ENCODE results near the gene CYP2B6.
"Not testable (repeated sequence)": the region's sequence is repeated elsewhere in the genome, so short reads cannot be mapped to it uniquely, and the experiment has no call there.

CYP2B6 gene

DNA sequence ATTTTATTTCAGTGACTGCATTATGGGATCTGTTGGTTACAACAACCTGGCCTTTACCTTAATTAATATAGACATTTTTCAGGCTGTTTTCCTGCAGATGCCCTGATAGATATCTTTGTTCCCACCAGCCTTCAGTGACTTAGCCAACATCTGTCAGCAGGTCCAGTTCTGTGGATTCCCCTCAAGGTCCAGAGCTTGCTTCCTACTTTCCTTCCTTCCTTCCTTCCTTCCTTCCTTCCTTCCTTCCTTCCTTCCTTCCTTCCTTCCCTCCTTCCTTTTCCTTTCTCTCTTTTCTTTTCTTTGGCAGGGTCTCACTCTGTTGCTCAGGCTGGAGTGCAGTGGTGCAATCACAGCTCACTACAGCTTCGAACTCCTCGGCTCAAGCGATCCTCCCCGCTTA, 14.4 kb upstream of the CYP2B6 start:
- Histone ChIP-seq H3K4me3 (ENCODE audit: low read depth, low read length) (no peak overlapping the region), H3K27me3 (replicated peaks) (no peaks in the 10 kb centered on the region), H3K36me3 (replicated peaks) (no peaks in the 10 kb centered on the region), H3K27ac (no peak overlapping the region)
- no peak for DNase-seq
- TF ChIP-seq CTCF (IDR thresholded peaks at IDR 0.05; ENCODE audit: low read depth, low read length, missing control alignments) = no peak
- in situ Hi-C loops (cut with HindIII; ENCODE audit: low pct_ligation_motif_present, low sequenced_read_pairs) = no loop called here

DNA sequence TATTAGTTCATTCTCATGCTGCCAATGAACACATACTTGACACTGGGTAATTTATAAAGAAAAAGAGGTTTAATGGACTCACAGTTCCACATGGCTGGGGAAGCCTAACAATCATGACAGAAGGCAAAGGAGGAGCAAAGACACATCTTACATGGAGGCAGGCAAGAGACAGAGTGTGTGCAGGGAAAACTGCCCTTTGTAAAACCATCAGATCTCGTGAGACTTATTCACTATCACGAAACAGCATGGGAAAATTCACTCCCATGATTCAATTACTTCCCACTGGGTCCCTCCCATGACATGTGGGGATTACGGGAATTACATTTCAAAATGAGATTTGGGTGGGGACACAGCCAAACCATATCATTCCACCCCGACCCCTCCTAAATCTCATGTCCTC, 11.3 kb upstream of the CYP2B6 start:
- H3K27me3 ChIP-seq (replicated peaks); H3K36me3 ChIP-seq (replicated peaks); H3K4me3 ChIP-seq (ENCODE audit: low read depth, low read length); in situ Hi-C loops (cut with HindIII; ENCODE audit: low pct_ligation_motif_present, low sequenced_read_pairs); DNase-seq; H3K27ac ChIP-seq: not testable (repeated sequence)

DNA sequence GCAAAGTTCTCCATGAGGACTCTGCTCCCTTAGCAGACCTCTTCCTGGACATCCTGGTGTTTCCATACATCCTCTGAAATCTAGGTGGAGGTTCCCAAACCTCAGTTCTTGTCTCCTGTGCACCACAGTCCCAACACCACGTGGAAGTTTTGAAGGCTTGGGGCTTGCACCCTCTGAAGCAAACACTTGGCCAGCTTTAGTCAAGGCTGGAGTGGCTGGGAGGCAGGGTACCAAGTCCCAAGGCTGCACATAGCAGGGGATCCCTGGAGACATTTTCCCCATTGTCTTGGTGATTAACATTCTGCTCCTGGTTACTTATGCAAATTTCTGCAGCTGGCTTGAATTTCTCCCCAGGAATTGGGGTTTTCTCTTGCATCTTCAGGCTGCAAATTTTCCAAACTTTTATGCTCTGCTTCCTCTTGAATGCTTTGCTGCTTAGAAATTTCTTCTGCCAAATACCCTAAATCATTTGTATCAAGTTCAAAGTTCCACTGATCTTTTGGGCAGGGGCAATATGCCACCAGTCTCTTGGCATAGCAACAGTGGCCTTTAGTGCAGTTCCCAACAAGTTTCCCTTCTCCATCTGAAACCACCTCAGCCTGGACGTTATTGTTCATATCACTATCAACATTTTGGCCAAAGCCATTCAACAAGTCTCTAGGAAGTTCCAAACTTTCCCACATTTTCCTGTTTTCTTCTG, 10.2 kb upstream of the CYP2B6 start:
- DNase-seq; in situ Hi-C loops (cut with HindIII; ENCODE audit: low pct_ligation_motif_present, low sequenced_read_pairs); H3K27ac ChIP-seq; H3K27me3 ChIP-seq (replicated peaks); H3K4me3 ChIP-seq (ENCODE audit: low read depth, low read length); H3K36me3 ChIP-seq (replicated peaks): not testable (repeated sequence)

DNA sequence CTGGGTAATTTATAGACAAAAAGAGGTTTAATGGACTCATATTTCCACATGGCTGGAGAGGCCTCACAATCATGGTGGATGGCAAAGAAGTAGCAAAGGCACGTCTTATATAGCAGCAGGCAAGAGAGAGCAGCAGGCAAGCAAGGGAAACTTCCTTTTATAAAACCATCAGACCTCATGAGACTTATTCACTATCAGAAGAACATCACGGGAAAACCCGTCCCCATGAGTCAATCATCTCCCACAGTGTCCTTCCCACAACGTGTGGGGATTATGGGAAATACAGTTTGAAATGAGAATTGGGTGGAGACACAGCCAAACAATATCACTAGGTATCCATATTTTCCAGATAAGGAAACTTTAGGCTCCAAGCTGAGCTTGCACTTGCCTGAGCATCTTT, 9.5 kb upstream of the CYP2B6 start:
- in situ Hi-C loops (cut with HindIII; ENCODE audit: low pct_ligation_motif_present, low sequenced_read_pairs) = no loop called here
- Histone ChIP-seq H3K36me3 (replicated peaks) (no peaks in the 10 kb centered on the region), H3K27me3 (replicated peaks) (no peaks in the 10 kb centered on the region), H3K27ac (no peak overlapping the region), H3K4me3 (ENCODE audit: low read depth, low read length) (no peak overlapping the region)
- no peak for DNase-seq
- no peak for TF ChIP-seq CTCF (IDR thresholded peaks at IDR 0.05; ENCODE audit: low read depth, low read length, missing control alignments)

DNA sequence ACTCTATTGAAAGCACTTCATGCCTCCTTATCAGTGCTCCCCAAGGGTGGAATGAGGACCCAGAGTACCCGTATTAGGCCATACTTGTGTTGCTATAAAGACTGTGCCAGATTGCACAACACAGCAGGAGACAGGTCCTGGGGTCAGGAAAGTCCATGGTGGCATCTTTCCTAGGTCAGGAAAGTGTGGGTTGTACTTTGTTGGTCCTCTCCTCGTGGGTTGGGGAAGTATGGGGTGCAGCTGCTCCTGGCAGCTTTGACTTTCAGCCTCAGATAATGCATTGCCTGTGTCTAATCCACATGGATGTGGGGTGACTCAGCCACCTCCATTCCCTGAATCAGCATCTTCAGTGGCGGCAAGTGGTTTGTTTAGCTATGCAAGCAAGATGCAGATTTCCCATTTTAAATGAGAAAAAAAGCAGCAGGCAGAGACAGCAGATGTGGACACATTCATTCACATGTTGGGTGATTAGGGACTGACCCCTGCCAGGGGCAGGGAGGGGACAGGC, 8.4 kb upstream of the CYP2B6 start:
- no peak for DNase-seq
- Histone ChIP-seq H3K36me3 (replicated peaks) (no peaks in the 10 kb centered on the region), H3K27ac (no peak overlapping the region), H3K4me3 (ENCODE audit: low read depth, low read length) (no peak overlapping the region), H3K27me3 (replicated peaks) (no peaks in the 10 kb centered on the region)
- in situ Hi-C loops (cut with HindIII; ENCODE audit: low pct_ligation_motif_present, low sequenced_read_pairs) = no loop called here
- no peak for TF ChIP-seq CTCF (IDR thresholded peaks at IDR 0.05; ENCODE audit: low read depth, low read length, missing control alignments)

- no peaks in the 10 kb centered on the region for H3K27me3 ChIP-seq (replicated peaks)
- no peak overlapping the region for H3K4me3 ChIP-seq (ENCODE audit: low read depth, low read length)
- no peak for TF ChIP-seq CTCF (IDR thresholded peaks at IDR 0.05; ENCODE audit: low read depth, low read length, missing control alignments)
- no peak overlapping the region for H3K27ac ChIP-seq
- in situ Hi-C loops (cut with HindIII; ENCODE audit: low pct_ligation_motif_present, low sequenced_read_pairs) = no loop called here
- H3K36me3 ChIP-seq (replicated peaks) = no peaks in the 10 kb centered on the region
- DNase-seq = no peak
These were observed 1.6 kb upstream of the CYP2B6 start for GRCh38 chr19:40989453-40989852.

GRCh38 chr19:40995355-40995754, 4.3 kb downstream of the CYP2B6 start:
- in situ Hi-C loops (cut with HindIII; ENCODE audit: low pct_ligation_motif_present, low sequenced_read_pairs) = no loop called here
- no peak for DNase-seq
- no peaks in the 10 kb centered on the region for H3K36me3 ChIP-seq (replicated peaks)
- H3K4me3 ChIP-seq (ENCODE audit: low read depth, low read length) = no peak overlapping the region
- H3K27me3 ChIP-seq (replicated peaks) = no peaks in the 10 kb centered on the region
- no peak overlapping the region for H3K27ac ChIP-seq
- TF ChIP-seq CTCF (IDR thresholded peaks at IDR 0.05; ENCODE audit: low read depth, low read length, missing control alignments) = no peak

DNA sequence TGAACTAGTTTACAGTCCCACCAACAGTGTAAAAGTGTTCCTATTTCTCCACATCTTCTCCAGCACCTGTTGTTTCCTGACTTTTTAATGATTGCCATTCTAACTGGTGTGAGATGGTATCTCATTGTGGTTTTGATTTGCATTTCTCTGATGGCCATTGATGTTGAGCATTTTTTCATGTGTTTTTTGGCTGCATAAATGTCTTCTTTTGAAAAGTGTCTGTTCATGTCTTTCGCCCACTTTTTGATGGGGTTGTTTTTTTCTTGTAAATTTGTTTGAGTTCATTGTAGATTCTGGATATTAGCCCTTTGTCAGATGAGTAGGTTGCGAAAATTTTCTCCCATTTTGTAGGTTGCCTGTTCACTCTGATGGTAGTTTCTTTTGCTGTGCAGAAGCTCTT, 7.9 kb downstream of the CYP2B6 start:
- H3K4me3 ChIP-seq (ENCODE audit: low read depth, low read length); H3K27ac ChIP-seq; in situ Hi-C loops (cut with HindIII; ENCODE audit: low pct_ligation_motif_present, low sequenced_read_pairs); H3K36me3 ChIP-seq (replicated peaks); DNase-seq; H3K27me3 ChIP-seq (replicated peaks): not testable (repeated sequence)

Data from brain microvascular endothelial cell (primary cell).